Neuronal stem cell (in vitro differentiated cells): ENCODE results near the gene TC2N.

Experiments
- DNase-seq: peaks from one replicate; pipeline ENCODE4 v3.0.0-alpha.2; 2013; ENCODE audit warnings: low spot score
- H2AFZ ChIP-seq: one replicate; pipeline ENCODE4 v1.6.1; 2013; ENCODE audit warnings: mild to moderate bottlenecking, low read length, inconsistent platforms
- H2AK5ac ChIP-seq: 2 replicates; pipeline ENCODE4 v1.6.1; 2013; ENCODE audit warnings: low read depth, mild to moderate bottlenecking, inconsistent platforms, low read length, moderate library complexity, mixed read lengths
- H2BK120ac ChIP-seq: 2 replicates; pipeline ENCODE4 v1.6.1; 2013; ENCODE audit warnings: low read depth, mild to moderate bottlenecking, inconsistent platforms, low read length, moderate library complexity, mixed read lengths
- H2BK12ac ChIP-seq: one replicate; pipeline ENCODE4 v1.6.1; 2013; ENCODE audit warnings: low read length, inconsistent platforms
- H2BK15ac ChIP-seq: 2 replicates; pipeline ENCODE4 v1.6.1; 2013; ENCODE audit warnings: mild to moderate bottlenecking, low read length, inconsistent platforms, mixed read lengths
- H2BK5ac ChIP-seq: one replicate; pipeline ENCODE4 v1.6.1; 2013; ENCODE audit warnings: inconsistent platforms, mild to moderate bottlenecking, low read length, moderate library complexity
- H3K14ac ChIP-seq: one replicate; pipeline ENCODE4 v1.6.1; 2013; ENCODE audit warnings: low read length, inconsistent platforms
- H3K18ac ChIP-seq: 2 replicates; pipeline ENCODE4 v1.6.1; 2013; ENCODE audit warnings: low read length, inconsistent platforms
- H3K23ac ChIP-seq: 2 replicates; pipeline ENCODE4 v1.6.1; 2013; ENCODE audit warnings: low read depth, mild to moderate bottlenecking, mixed read lengths, low read length, inconsistent platforms; ENCODE audit not compliant: poor library complexity
- H3K27ac ChIP-seq: replicated peaks from 3 replicates; pipeline ENCODE4 v1.5.1; 2013; ENCODE audit warnings: low read length, inconsistent platforms
- H3K27me3 ChIP-seq, 3 experiments: 2 replicates each; pipeline ENCODE4 v1.6.1; 2013; ENCODE audit warnings: low read length in 3 of 3, mild to moderate bottlenecking in 2 of 3, inconsistent platforms in 1 of 3, low read depth in 1 of 3, mixed read lengths in 1 of 3, moderate library complexity in 1 of 3; ENCODE audit not compliant: control insufficient read depth in 3 of 3, insufficient read depth in 3 of 3
- H3K36me3 ChIP-seq, 2 donors: replicated peaks in 1 of 2; 2 replicates each; pipeline ENCODE4 v1.6.1; 2013; ENCODE audit warnings: low read length in 2 of 2; ENCODE audit not compliant: control insufficient read depth in 2 of 2, insufficient read depth in 2 of 2
- H3K4ac ChIP-seq: 2 replicates; pipeline ENCODE4 v1.6.1; 2013; ENCODE audit warnings: inconsistent platforms, mild to moderate bottlenecking, low read length, moderate library complexity
- H3K4me1 ChIP-seq, 2 donors: 1 replicate in 1 of 2; 2 replicates in 1 of 2; pipeline ENCODE4 v1.6.1; 2013; ENCODE audit warnings: low read length in 2 of 2, low read depth in 1 of 2; ENCODE audit not compliant: control insufficient read depth in 2 of 2, insufficient read depth in 1 of 2
- H3K4me2 ChIP-seq: one replicate; pipeline ENCODE4 v1.6.1; 2013; ENCODE audit warnings: mild to moderate bottlenecking, low read length, inconsistent platforms; ENCODE audit not compliant: insufficient read depth, poor library complexity, severe bottlenecking
- H3K4me3 ChIP-seq, 2 donors: 2 replicates each; pipeline ENCODE4 v1.5.1; 2013; ENCODE audit warnings: low read length in 2 of 2, mild to moderate bottlenecking in 2 of 2, inconsistent platforms in 1 of 2, moderate library complexity in 1 of 2
- H3K79me1 ChIP-seq: one replicate; pipeline ENCODE4 v1.6.1; 2013; ENCODE audit warnings: low read depth, mild to moderate bottlenecking, inconsistent platforms, low read length, moderate library complexity
- H3K9ac ChIP-seq: one replicate; pipeline ENCODE4 v1.6.1; 2013; ENCODE audit warnings: mild to moderate bottlenecking, low read depth, low read length, inconsistent platforms; ENCODE audit not compliant: poor library complexity
- H3K9me3 ChIP-seq, 2 donors: replicated peaks in 1 of 2; 2 replicates each; pipeline versions ENCODE3 to v1.6.1; 2013; ENCODE audit warnings: low read length in 2 of 2, mild to moderate bottlenecking in 2 of 2, inconsistent platforms in 1 of 2, low read depth in 1 of 2, mixed read lengths in 1 of 2, moderate library complexity in 1 of 2; ENCODE audit not compliant: control insufficient read depth in 2 of 2, insufficient read depth in 1 of 2
- H4K8ac ChIP-seq: one replicate; pipeline ENCODE4 v1.6.1; 2013; ENCODE audit warnings: low read depth, mild to moderate bottlenecking, inconsistent platforms, low read length, moderate library complexity
- H4K91ac ChIP-seq: one replicate; pipeline ENCODE4 v1.6.1; 2013; ENCODE audit warnings: low read length, low read depth, mild to moderate bottlenecking, inconsistent platforms; ENCODE audit not compliant: poor library complexity
- WGBS, 2 donors: extraction: QIAGEN DNeasy Blood & Tissue Kit; methylation state at CpG; one replicate each; pipeline ENCODE4 v1.1.7; 2013; ENCODE audit warnings: missing lambda C conversion rate in 2 of 2, mixed read lengths in 1 of 2; ENCODE audit not compliant: insufficient read length in 2 of 2, insufficient replicate concordance in 1 of 2; ENCODE audit errors: extremely low coverage in 2 of 2; 5-methylcytosine and 5-hydroxymethylcytosine counted together

TC2N gene

GRCh38 chr14:91732859-91733477 lies 134.4 kb downstream of the TC2N start:
- H2BK5ac ChIP-seq, result no peak overlapping the region
- H3K4me1 ChIP-seq, result peaks cover 0 to 5% of the 10 kb centered on the region in 2 donors
- no peak overlapping the region for H3K4me2 ChIP-seq
- no CpG with 5 or more reads among the region's 2 CpGs for WGBS, 2 donors
- no peak overlapping the region for H2AK5ac ChIP-seq
- H2AFZ ChIP-seq, result no peak overlapping the region
- H3K9ac ChIP-seq, result no peak overlapping the region
- H3K36me3 ChIP-seq, result no peaks in the 10 kb centered on the region
- no peak overlapping the region for H3K23ac ChIP-seq
- no peak overlapping the region for H3K18ac ChIP-seq
- no peaks in the 10 kb centered on the region for H3K79me1 ChIP-seq
- no peak overlapping the region for H4K8ac ChIP-seq
- H3K27me3 ChIP-seq, result no peaks in the 10 kb centered on the region
- no peak overlapping the region for H3K14ac ChIP-seq
- H2BK12ac ChIP-seq, result no peak overlapping the region
- no peak overlapping the region for H3K4ac ChIP-seq
- H3K4me3 ChIP-seq, result no peak overlapping the region
- no peak overlapping the region for H4K91ac ChIP-seq
- no peak overlapping the region for H2BK120ac ChIP-seq
- no peaks in the 10 kb centered on the region for H3K9me3 ChIP-seq
- H3K27ac ChIP-seq, result no peak overlapping the region
- no peak for DNase-seq
- H2BK15ac ChIP-seq, result no peak overlapping the region

DNA sequence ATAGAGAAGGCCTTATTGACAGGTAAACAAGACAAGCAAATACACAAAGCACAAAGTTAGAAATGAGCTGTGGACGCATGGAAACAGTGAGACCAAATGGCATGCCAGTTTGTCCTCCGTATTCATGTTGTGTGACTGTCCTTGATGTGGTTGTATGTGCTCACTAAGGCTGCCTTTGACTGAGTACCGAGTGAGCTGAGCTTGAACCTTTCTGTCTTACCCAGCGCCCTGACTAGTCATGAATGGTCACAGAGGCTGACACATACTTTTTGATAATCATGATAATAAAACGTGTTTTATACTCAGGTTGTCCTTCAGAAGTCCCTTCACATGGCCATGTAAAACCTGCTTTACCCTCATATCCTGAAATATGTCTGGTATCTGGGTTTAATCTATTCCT lies 134.9 kb downstream of the TC2N start:
- H3K4ac ChIP-seq, result no peak overlapping the region
- no peaks in the 10 kb centered on the region for H3K36me3 ChIP-seq
- no peak overlapping the region for H2AFZ ChIP-seq
- no peak overlapping the region for H2BK5ac ChIP-seq
- WGBS, 2 donors, result no CpG with 5 or more reads among the region's 5 CpGs
- no peaks in the 10 kb centered on the region for H3K9me3 ChIP-seq
- H3K4me1 ChIP-seq, result peaks cover 0 to 5% of the 10 kb centered on the region in 2 donors
- no peak for DNase-seq
- no peaks in the 10 kb centered on the region for H3K79me1 ChIP-seq
- no peak overlapping the region for H3K23ac ChIP-seq
- H4K91ac ChIP-seq, result no peak overlapping the region
- no peaks in the 10 kb centered on the region for H3K27me3 ChIP-seq
- no peak overlapping the region for H2AK5ac ChIP-seq
- H3K9ac ChIP-seq, result no peak overlapping the region
- H3K4me3 ChIP-seq, result no peak overlapping the region
- no peak overlapping the region for H3K14ac ChIP-seq
- no peak overlapping the region for H3K4me2 ChIP-seq
- no peak overlapping the region for H3K27ac ChIP-seq
- H4K8ac ChIP-seq, result no peak overlapping the region
- no peak overlapping the region for H2BK15ac ChIP-seq
- no peak overlapping the region for H2BK120ac ChIP-seq
- no peak overlapping the region for H2BK12ac ChIP-seq
- H3K18ac ChIP-seq, result no peak overlapping the region

DNA sequence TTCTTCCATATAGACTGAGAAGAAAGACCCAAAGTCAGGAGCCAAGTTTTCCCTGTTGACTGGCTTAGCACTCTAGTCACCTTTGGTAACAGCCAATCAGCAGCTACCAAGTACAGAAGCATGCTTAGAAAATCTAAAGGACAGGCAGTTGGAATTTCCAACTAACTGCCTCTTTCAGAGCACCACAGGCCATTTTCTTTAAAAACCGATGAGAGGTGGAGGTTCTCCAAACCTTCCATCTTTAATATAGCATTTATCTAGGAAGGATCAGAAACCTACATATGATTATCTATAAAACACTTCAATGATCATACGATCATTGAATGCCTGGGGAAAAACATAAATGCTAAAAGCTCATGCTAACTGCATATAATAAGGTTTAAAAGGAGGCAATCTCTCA lies 135.3 kb downstream of the TC2N start, which contains the start of gene CATSPERB:
TSS of gene CATSPERB (minus strand) at position 101 of the 400 bp plus-strand sequence. CDS start 2,607 bp downstream, outside the sequence.
- no peak within 1 kb of the TSS for H3K14ac ChIP-seq
- no peak within 1 kb of the TSS for H2BK5ac ChIP-seq
- no peak within 1 kb of the TSS for H3K4ac ChIP-seq
- no peaks in the 10 kb centered on the region for H3K9me3 ChIP-seq
- no CpG with 5 or more reads among the region's 2 CpGs for WGBS, 2 donors
- no peak within 1 kb of the TSS for H3K27ac ChIP-seq
- H2BK12ac ChIP-seq, result no peak within 1 kb of the TSS
- H3K4me3 ChIP-seq, result no peak within 1 kb of the TSS
- H3K79me1 ChIP-seq, result no peaks in the 10 kb centered on the region
- no peak within 1 kb of the TSS for H4K8ac ChIP-seq
- no peaks in the 10 kb centered on the region for H3K36me3 ChIP-seq
- H3K18ac ChIP-seq, result no peak within 1 kb of the TSS
- no peak within 1 kb of the TSS for H2AFZ ChIP-seq
- H2AK5ac ChIP-seq, result no peak within 1 kb of the TSS
- no peak within 1 kb of the TSS for H3K4me2 ChIP-seq
- peaks cover 0 to 5% of the 10 kb centered on the region in 2 donors for H3K4me1 ChIP-seq
- no peak within 1 kb of the TSS for H3K23ac ChIP-seq
- H4K91ac ChIP-seq, result no peak within 1 kb of the TSS
- no peak within 1 kb of the TSS for H3K9ac ChIP-seq
- H3K27me3 ChIP-seq, result no peaks in the 10 kb centered on the region
- no peak for DNase-seq
- H2BK15ac ChIP-seq, result no peak within 1 kb of the TSS
- H2BK120ac ChIP-seq, result no peak within 1 kb of the TSS

DNA sequence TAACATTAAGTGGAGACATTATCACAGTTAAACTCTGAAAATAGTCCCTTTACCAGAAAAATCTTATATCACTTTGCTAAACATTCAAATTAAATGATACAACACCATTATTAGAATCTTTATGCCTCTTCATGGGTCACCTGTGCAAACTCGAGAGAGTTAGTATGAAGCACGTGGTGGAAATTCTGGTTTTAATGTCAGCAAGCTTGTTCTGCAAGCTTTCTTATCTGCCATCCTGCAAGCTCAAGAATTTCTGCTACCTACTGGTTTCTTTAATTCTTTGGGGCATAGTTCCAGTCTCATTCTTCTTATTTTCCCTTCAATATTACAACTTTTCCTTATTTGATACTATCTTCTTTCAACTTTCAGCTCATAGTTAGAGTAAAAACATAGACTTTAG lies 136.3 kb downstream of the TC2N start:
- DNase-seq, result no peak
- Histone ChIP-seq H3K27me3 (no peaks in the 10 kb centered on the region), H3K36me3 (no peaks in the 10 kb centered on the region), H3K9ac (no peak overlapping the region), H3K18ac (no peak overlapping the region), H3K23ac (no peak overlapping the region), H2BK5ac (no peak overlapping the region), H3K14ac (no peak overlapping the region), H3K4ac (no peak overlapping the region), H3K4me3 (no peak overlapping the region), H3K9me3 (no peaks in the 10 kb centered on the region), H3K79me1 (no peaks in the 10 kb centered on the region), H2AK5ac (no peak overlapping the region), H2BK15ac (no peak overlapping the region), H3K27ac (no peak overlapping the region), H2BK120ac (no peak overlapping the region), H4K8ac (no peak overlapping the region), H3K4me2 (no peak overlapping the region), H4K91ac (no peak overlapping the region), H3K4me1 (peaks cover 0 to 5% of the 10 kb centered on the region in 2 donors), H2BK12ac (no peak overlapping the region), H2AFZ (no peak overlapping the region)
- WGBS, 2 donors, result no CpG with 5 or more reads among the region's 2 CpGs
